ENCODE measurements around the gene MAP2K5. TPM values are rescaled to one million over a fixed set of nuclear protein-coding genes. Genes with fewer than 3 reads are reported as not detected.

MAP2K5 gene
- polyA plus RNA-seq, 2 of the 4 experiments (the other 2 are of a cell fraction), result 7.8 to 11.0 TPM

DNA sequence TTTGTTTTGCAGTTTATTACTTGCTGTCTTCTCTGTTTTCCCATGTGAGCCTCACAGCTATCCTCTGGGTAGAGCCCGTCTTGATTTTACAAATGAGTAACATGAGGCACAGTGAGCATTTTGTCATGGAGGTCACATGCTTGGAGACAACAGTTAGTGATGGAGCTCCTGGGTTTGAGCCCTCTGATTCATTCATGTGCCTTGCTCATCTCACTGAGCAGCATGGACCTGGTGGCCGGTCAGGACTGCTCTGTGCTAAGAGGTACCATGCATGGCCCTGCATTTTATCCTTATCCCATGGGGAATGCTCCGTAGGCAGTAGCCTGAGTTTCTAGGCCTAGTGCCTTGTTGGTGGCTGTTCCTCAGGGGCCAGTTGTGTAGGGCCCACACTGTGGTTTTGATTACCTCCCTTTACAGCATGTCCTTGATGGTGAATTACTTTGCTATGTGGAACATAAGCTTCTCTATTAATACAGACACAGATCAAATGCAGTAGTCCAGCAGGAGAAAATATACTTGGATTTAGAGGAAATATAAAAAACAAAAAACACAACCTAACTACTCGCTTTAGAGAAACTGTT is 35.6 kb downstream of the MAP2K5 start:
- DNase-seq (ENCODE audit: low read depth in 1 of 2, low spot score in 1 of 2) (no peak), FAIRE-seq (no peak), ATAC-seq (no peak; a peak in 1 of 6 replicates)
- WGBS (ENCODE audit: missing lambda C conversion rate), result 91% methylated on average over 4 of the region's 4 CpGs
- H3K4me3 ChIP-seq, result no peak overlapping the region
- ChIA-PET POLR2A (interaction anchor here (0.6 kb wide), 1 partner anchor 11 kb away, joined by 7 read pairs; no protein-coding TSS in a partner anchor), CTCF (no interaction called here)
- no peak overlapping the region for H3K4me2 ChIP-seq
- H3K4me1 ChIP-seq, result no peaks in the 10 kb centered on the region
- H3K27ac ChIP-seq, result no peak overlapping the region
- TF ChIP-seq, protein P1, sequence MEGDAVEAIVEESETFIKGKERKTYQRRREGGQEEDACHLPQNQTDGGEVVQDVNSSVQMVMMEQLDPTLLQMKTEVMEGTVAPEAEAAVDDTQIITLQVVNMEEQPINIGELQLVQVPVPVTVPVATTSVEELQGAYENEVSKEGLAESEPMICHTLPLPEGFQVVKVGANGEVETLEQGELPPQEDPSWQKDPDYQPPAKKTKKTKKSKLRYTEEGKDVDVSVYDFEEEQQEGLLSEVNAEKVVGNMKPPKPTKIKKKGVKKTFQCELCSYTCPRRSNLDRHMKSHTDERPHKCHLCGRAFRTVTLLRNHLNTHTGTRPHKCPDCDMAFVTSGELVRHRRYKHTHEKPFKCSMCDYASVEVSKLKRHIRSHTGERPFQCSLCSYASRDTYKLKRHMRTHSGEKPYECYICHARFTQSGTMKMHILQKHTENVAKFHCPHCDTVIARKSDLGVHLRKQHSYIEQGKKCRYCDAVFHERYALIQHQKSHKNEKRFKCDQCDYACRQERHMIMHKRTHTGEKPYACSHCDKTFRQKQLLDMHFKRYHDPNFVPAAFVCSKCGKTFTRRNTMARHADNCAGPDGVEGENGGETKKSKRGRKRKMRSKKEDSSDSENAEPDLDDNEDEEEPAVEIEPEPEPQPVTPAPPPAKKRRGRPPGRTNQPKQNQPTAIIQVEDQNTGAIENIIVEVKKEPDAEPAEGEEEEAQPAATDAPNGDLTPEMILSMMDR (IDR thresholded peaks at IDR 0.05), result no peak
- TF ChIP-seq RFX5 (IDR thresholded peaks at IDR 0.05) (no peak), TP53 (CRISPR knock-in tag; IDR thresholded peaks at IDR 0.05) (no peak)
- H3K9me3 ChIP-seq, result no peaks in the 10 kb centered on the region

DNA sequence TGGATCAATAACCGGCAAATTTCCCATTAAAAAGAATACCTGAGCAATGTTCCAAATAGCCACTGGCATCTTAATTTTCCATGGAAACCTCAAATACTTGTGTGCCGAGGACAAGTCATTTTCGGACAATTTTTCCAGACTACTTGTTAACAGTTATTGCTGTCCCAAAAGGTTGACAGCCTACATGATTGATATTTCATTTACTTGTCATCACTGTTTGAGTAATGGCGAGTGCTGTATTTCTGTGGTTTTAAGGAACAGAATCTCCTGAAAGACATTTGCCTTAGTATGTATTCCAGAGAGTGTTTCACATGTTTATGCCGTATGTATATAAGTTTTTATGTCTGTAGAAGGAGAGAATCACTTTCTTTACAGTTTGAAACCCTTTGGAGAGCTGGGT is 36.7 kb downstream of the MAP2K5 start:
- no peak for DNase-seq (ENCODE audit: low read depth in 1 of 2, low spot score in 1 of 2)
- no peaks in the 10 kb centered on the region for H3K4me1 ChIP-seq
- no peak overlapping the region for H3K4me2 ChIP-seq
- no peak for ATAC-seq
- no peak for FAIRE-seq
- ChIA-PET POLR2A (no interaction called here), CTCF (no interaction called here)
- no peak overlapping the region for H3K4me3 ChIP-seq
- no peaks in the 10 kb centered on the region for H3K9me3 ChIP-seq
- no peak overlapping the region for H3K27ac ChIP-seq
- WGBS (ENCODE audit: missing lambda C conversion rate), result 93% methylated on average over 5 of the region's 5 CpGs
- no peak for TF ChIP-seq CHD4 (IDR thresholded peaks at IDR 0.05; ENCODE audit: borderline replicate concordance)
- no peak for TF ChIP-seq EP300 (IDR thresholded peaks at IDR 0.05)

DNA sequence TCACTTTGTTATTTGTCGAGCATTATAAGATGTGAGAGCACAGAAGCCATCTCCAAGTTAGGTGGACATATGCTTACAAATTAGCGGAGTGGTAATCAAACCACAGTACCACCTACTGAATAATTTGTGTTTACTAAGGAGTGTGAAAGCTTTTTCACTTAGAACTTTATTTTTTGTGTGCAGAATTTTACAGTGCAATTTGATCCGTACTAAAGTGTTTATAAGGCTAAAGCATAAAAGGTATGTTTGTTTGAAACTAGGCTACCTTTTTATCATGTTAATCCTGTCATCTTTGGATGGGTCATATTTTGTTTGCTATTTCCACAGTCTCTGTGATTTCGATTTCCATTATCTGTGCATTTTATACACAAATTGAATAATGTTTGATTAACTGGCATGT is 37.5 kb downstream of the MAP2K5 start:
- Histone ChIP-seq H3K4me1 (no peaks in the 10 kb centered on the region), H3K9me3 (no peaks in the 10 kb centered on the region), H3K27ac (no peak overlapping the region), H3K4me3 (no peak overlapping the region), H3K4me2 (no peak overlapping the region)
- FAIRE-seq, result peak; percentile 95
- DNase-seq (ENCODE audit: low read depth in 1 of 2, low spot score in 1 of 2), result no peak
- TF ChIP-seq NFE2L2 (conservative IDR thresholded peaks at IDR 0.05; ENCODE audit: low read length), result no peak
- TF ChIP-seq NPAS2 (CRISPR knock-in tag; IDR thresholded peaks at IDR 0.05; ENCODE audit: borderline replicate concordance), result no peak
- no peak for TF ChIP-seq FOXS1 (CRISPR knock-in tag; IDR thresholded peaks at IDR 0.05)
- no peak for TF ChIP-seq RNF2 (IDR thresholded peaks at IDR 0.05; ENCODE audit: borderline replicate concordance, low read depth)
- TF ChIP-seq PHF8 (IDR thresholded peaks at IDR 0.05; ENCODE audit: borderline replicate concordance, low read depth), result no peak
- no peak for TF ChIP-seq CHD4 (IDR thresholded peaks at IDR 0.05; ENCODE audit: borderline replicate concordance)
- no peak for TF ChIP-seq KDM1A (IDR thresholded peaks at IDR 0.05; ENCODE audit: low read depth)
- no peak for ATAC-seq
- ChIA-PET POLR2A (interaction anchor here (0.6 kb wide), 1 partner anchor 82 kb away, joined by 3 read pairs; no protein-coding TSS in a partner anchor), CTCF (no interaction called here)
- WGBS (ENCODE audit: missing lambda C conversion rate), result 74% methylated on average over 4 of the region's 4 CpGs

DNA sequence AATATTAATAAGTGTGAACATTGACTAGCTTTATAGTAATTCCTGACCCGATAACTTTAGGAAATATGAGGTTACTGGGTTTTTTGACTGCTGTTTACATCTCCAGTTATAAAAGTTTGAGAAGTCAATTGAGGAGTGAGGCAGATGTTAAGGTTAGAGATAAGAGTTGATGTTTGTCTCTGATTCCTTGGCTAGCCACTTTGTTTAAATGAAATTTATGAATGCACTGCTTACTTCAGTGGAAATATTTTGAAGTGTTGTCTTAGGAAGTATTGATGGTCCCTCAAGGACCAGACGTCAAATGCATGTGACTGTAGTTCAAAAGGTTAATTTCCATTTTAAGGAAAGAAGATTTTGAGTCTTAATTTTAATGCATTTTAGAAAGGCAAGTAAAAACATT is 41.7 kb downstream of the MAP2K5 start:
- DNase-seq (ENCODE audit: low read depth in 1 of 2, low spot score in 1 of 2) (no peak), ATAC-seq (no peak), FAIRE-seq (peak; percentile 80)
- 89% methylated on average over 2 of the region's 2 CpGs for WGBS (ENCODE audit: missing lambda C conversion rate)
- Histone ChIP-seq H3K4me2 (no peak overlapping the region), H3K4me1 (no peaks in the 10 kb centered on the region), H3K27ac (no peak overlapping the region), H3K4me3 (no peak overlapping the region), H3K9me3 (no peaks in the 10 kb centered on the region)
- CTCF ChIA-PET, result interaction anchor here (1.7 kb wide), 1 partner anchor 10 kb away, joined by 6 read pairs; no protein-coding TSS in a partner anchor
- POLR2A ChIA-PET, result no interaction called here
- TF ChIP-seq RCOR1 (IDR thresholded peaks at IDR 0.05; ENCODE audit: low read depth, low read length), result no peak

DNA sequence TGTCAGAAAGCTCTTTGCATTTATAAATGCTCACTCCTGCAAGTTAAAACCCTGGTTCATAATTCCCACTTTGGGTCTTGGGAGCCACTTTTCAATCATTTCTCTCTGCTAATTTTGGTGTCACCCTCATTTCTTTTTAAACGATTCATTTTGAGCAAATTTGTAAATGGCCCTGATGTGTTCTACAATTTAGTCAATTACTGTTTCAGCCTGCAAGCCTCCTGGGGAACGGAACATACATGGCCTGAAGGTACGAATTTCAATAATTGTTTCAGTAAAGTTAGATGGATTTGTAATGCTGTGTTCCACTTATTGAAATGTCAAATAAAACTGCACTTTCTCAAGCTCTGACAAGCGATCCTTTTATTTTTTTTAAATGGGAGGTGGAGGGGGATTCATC is 43.2 kb downstream of the MAP2K5 start:
- no peaks in the 10 kb centered on the region for H3K4me1 ChIP-seq
- no peak for FAIRE-seq
- H3K9me3 ChIP-seq, result no peaks in the 10 kb centered on the region
- ATAC-seq, result no peak
- DNase-seq (ENCODE audit: low read depth in 1 of 2, low spot score in 1 of 2), result no peak
- WGBS (ENCODE audit: missing lambda C conversion rate), result 83% methylated on average over 4 of the region's 4 CpGs
- H3K4me2 ChIP-seq, result no peak overlapping the region
- H3K27ac ChIP-seq, result no peak overlapping the region
- POLR2A ChIA-PET, result no interaction called here
- H3K4me3 ChIP-seq, result no peak overlapping the region
- CTCF ChIA-PET, result interaction anchor here (0.8 to 1.2 kb wide), 2 partner anchors 14 to 48 kb away, joined by 3 to 4 read pairs; no protein-coding TSS in a partner anchor
- TF ChIP-seq, protein P1 (IDR thresholded peaks at IDR 0.05), result no peak
- TF ChIP-seq HES2 (IDR thresholded peaks at IDR 0.05), result no peak
- TF ChIP-seq HOXB5 (CRISPR knock-in tag; IDR thresholded peaks at IDR 0.05), result no peak
- no peak for TF ChIP-seq EHF (CRISPR knock-in tag; IDR thresholded peaks at IDR 0.05)
- TF ChIP-seq RCOR1 (IDR thresholded peaks at IDR 0.05; ENCODE audit: low read depth, low read length), result no peak
- no peak for TF ChIP-seq BHLHE40 (IDR thresholded peaks at IDR 0.05; ENCODE audit: low read depth, low read length)
- no peak for TF ChIP-seq MAFK (IDR thresholded peaks at IDR 0.05; ENCODE audit: partially characterized antibody)
- no peak for TF ChIP-seq ZSCAN20 (CRISPR knock-in tag; IDR thresholded peaks at IDR 0.05)
